HL-60 (cell line): ENCODE measurements around the gene FKRP.

Experiments
- DNase-seq, 2 experiments: peaks; one replicate each; pipeline ENCODE4 v3.0.0-alpha.2; 2010 to 2020; ENCODE audit warnings: low read depth in 1 of 2, low spot score in 1 of 2
- H3K27ac ChIP-seq: fragments of 250-450 bp; sonication (Bioruptor Pico); replicated peaks from 2 replicates; pipeline ENCODE4 v1.5.1; 2020; ENCODE audit warnings: mild to moderate bottlenecking, moderate library complexity
- H3K27me3 ChIP-seq: fragments of 250-450 bp; sonication (Bioruptor Pico); 2 replicates; pipeline ENCODE4 v1.5.1; 2021; ENCODE audit warnings: mild to moderate bottlenecking, moderate library complexity; ENCODE audit not compliant: insufficient read depth, poor library complexity, severe bottlenecking
- H3K4me3 ChIP-seq: replicated peaks from 2 replicates; pipeline ENCODE4 v1.5.1; 2011; ENCODE audit warnings: mild to moderate bottlenecking, control low read depth, low read length; ENCODE audit not compliant: insufficient read depth
- CTCF ChIP-seq: IDR thresholded peaks from one replicate; pipeline ENCODE4 v1.5.1; 2011; ENCODE audit warnings: low read length, control low read depth, inconsistent platforms; ENCODE audit not compliant: insufficient read depth
- GABPA ChIP-seq: IDR thresholded peaks from 2 replicates; pipeline ENCODE4 v1.6.1; 2012; ENCODE audit warnings: low read depth
- POLR2AphosphoS5 ChIP-seq: IDR thresholded peaks from 2 replicates; pipeline ENCODE4 v1.6.1; 2012; ENCODE audit warnings: low read depth
- REST ChIP-seq: IDR thresholded peaks from 2 replicates; pipeline ENCODE4 v1.6.1; 2012; ENCODE audit warnings: low read depth; ENCODE audit not compliant: insufficient replicate concordance
- SPI1 ChIP-seq: IDR thresholded peaks from 2 replicates; pipeline ENCODE4 v1.6.1; 2012; ENCODE audit warnings: low read depth, mild to moderate bottlenecking, borderline replicate concordance

Gene FKRP

GRCh38 chr19:46718934-46719622 is 26.8 kb upstream of the FKRP start:
- DNase-seq = no peak
- Histone ChIP-seq H3K27me3 (no peaks in the 10 kb centered on the region), H3K27ac (no peak overlapping the region; the same call in 1 of the 2 replicates), H3K4me3 (no peak overlapping the region)
- TF ChIP-seq POLR2AphosphoS5 (no peak), GABPA (no peak), CTCF (no peak), SPI1 (no peak), REST (no peak)

GRCh38 chr19:46719629-46720502 is 26.0 kb upstream of the FKRP start:
- TF ChIP-seq REST (no peak), POLR2AphosphoS5 (no peak), CTCF (no peak), SPI1 (no peak), GABPA (no peak)
- Histone ChIP-seq H3K27me3 (no peaks in the 10 kb centered on the region), H3K27ac (no peak overlapping the region), H3K4me3 (no peak overlapping the region)
- no peak for DNase-seq

GRCh38 chr19:46720503-46721239 is 25.2 kb upstream of the FKRP start:
- TF ChIP-seq POLR2AphosphoS5 = no peak
- no peak for TF ChIP-seq REST
- TF ChIP-seq CTCF = no peak
- TF ChIP-seq SPI1 = no peak
- no peak for TF ChIP-seq GABPA

More at GRCh38 chr19:46720503-46721239, 25.2 kb upstream of the FKRP start:
- no peak for DNase-seq
- H3K27me3 ChIP-seq = no peaks in the 10 kb centered on the region
- no peak overlapping the region for H3K27ac ChIP-seq
- no peak overlapping the region for H3K4me3 ChIP-seq
